Neuronal stem cell (in vitro differentiated cells): Measurements from ENCODE around the gene ARFGEF3.

Experiments
- DNase-seq: peaks from one replicate; pipeline ENCODE4 v3.0.0-alpha.2; 2013; ENCODE audit warnings: low spot score
- H2AFZ ChIP-seq: one replicate; pipeline ENCODE4 v1.6.1; 2013; ENCODE audit warnings: mild to moderate bottlenecking, low read length, inconsistent platforms
- H2AK5ac ChIP-seq: 2 replicates; pipeline ENCODE4 v1.6.1; 2013; ENCODE audit warnings: low read depth, mild to moderate bottlenecking, inconsistent platforms, low read length, moderate library complexity, mixed read lengths
- H2BK120ac ChIP-seq: 2 replicates; pipeline ENCODE4 v1.6.1; 2013; ENCODE audit warnings: low read depth, mild to moderate bottlenecking, inconsistent platforms, low read length, moderate library complexity, mixed read lengths
- H2BK12ac ChIP-seq: one replicate; pipeline ENCODE4 v1.6.1; 2013; ENCODE audit warnings: low read length, inconsistent platforms
- H2BK15ac ChIP-seq: 2 replicates; pipeline ENCODE4 v1.6.1; 2013; ENCODE audit warnings: mild to moderate bottlenecking, low read length, inconsistent platforms, mixed read lengths
- H2BK5ac ChIP-seq: one replicate; pipeline ENCODE4 v1.6.1; 2013; ENCODE audit warnings: inconsistent platforms, mild to moderate bottlenecking, low read length, moderate library complexity
- H3K14ac ChIP-seq: one replicate; pipeline ENCODE4 v1.6.1; 2013; ENCODE audit warnings: low read length, inconsistent platforms
- H3K18ac ChIP-seq: 2 replicates; pipeline ENCODE4 v1.6.1; 2013; ENCODE audit warnings: low read length, inconsistent platforms
- H3K23ac ChIP-seq: 2 replicates; pipeline ENCODE4 v1.6.1; 2013; ENCODE audit warnings: low read depth, mild to moderate bottlenecking, mixed read lengths, low read length, inconsistent platforms; ENCODE audit not compliant: poor library complexity
- H3K27ac ChIP-seq: replicated peaks from 3 replicates; pipeline ENCODE4 v1.5.1; 2013; ENCODE audit warnings: low read length, inconsistent platforms
- H3K27me3 ChIP-seq, 3 experiments: 2 replicates each; pipeline ENCODE4 v1.6.1; 2013; ENCODE audit warnings: low read length in 3 of 3, mild to moderate bottlenecking in 2 of 3, inconsistent platforms in 1 of 3, low read depth in 1 of 3, mixed read lengths in 1 of 3, moderate library complexity in 1 of 3; ENCODE audit not compliant: control insufficient read depth in 3 of 3, insufficient read depth in 3 of 3
- H3K36me3 ChIP-seq, 2 donors: replicated peaks in 1 of 2; 2 replicates each; pipeline ENCODE4 v1.6.1; 2013; ENCODE audit warnings: low read length in 2 of 2; ENCODE audit not compliant: control insufficient read depth in 2 of 2, insufficient read depth in 2 of 2
- H3K4ac ChIP-seq: 2 replicates; pipeline ENCODE4 v1.6.1; 2013; ENCODE audit warnings: inconsistent platforms, mild to moderate bottlenecking, low read length, moderate library complexity
- H3K4me1 ChIP-seq, 2 donors: 1 replicate in 1 of 2; 2 replicates in 1 of 2; pipeline ENCODE4 v1.6.1; 2013; ENCODE audit warnings: low read length in 2 of 2, low read depth in 1 of 2; ENCODE audit not compliant: control insufficient read depth in 2 of 2, insufficient read depth in 1 of 2
- H3K4me2 ChIP-seq: one replicate; pipeline ENCODE4 v1.6.1; 2013; ENCODE audit warnings: mild to moderate bottlenecking, low read length, inconsistent platforms; ENCODE audit not compliant: insufficient read depth, poor library complexity, severe bottlenecking
- H3K4me3 ChIP-seq, 2 donors: 2 replicates each; pipeline ENCODE4 v1.5.1; 2013; ENCODE audit warnings: low read length in 2 of 2, mild to moderate bottlenecking in 2 of 2, inconsistent platforms in 1 of 2, moderate library complexity in 1 of 2
- H3K79me1 ChIP-seq: one replicate; pipeline ENCODE4 v1.6.1; 2013; ENCODE audit warnings: low read depth, mild to moderate bottlenecking, inconsistent platforms, low read length, moderate library complexity
- H3K9ac ChIP-seq: one replicate; pipeline ENCODE4 v1.6.1; 2013; ENCODE audit warnings: mild to moderate bottlenecking, low read depth, low read length, inconsistent platforms; ENCODE audit not compliant: poor library complexity
- H3K9me3 ChIP-seq, 2 donors: replicated peaks in 1 of 2; 2 replicates each; pipeline versions ENCODE3 to v1.6.1; 2013; ENCODE audit warnings: low read length in 2 of 2, mild to moderate bottlenecking in 2 of 2, inconsistent platforms in 1 of 2, low read depth in 1 of 2, mixed read lengths in 1 of 2, moderate library complexity in 1 of 2; ENCODE audit not compliant: control insufficient read depth in 2 of 2, insufficient read depth in 1 of 2
- H4K8ac ChIP-seq: one replicate; pipeline ENCODE4 v1.6.1; 2013; ENCODE audit warnings: low read depth, mild to moderate bottlenecking, inconsistent platforms, low read length, moderate library complexity
- H4K91ac ChIP-seq: one replicate; pipeline ENCODE4 v1.6.1; 2013; ENCODE audit warnings: low read length, low read depth, mild to moderate bottlenecking, inconsistent platforms; ENCODE audit not compliant: poor library complexity
- WGBS, 2 donors: extraction: QIAGEN DNeasy Blood & Tissue Kit; methylation state at CpG; one replicate each; pipeline ENCODE4 v1.1.7; 2013; ENCODE audit warnings: missing lambda C conversion rate in 2 of 2, mixed read lengths in 1 of 2; ENCODE audit not compliant: insufficient read length in 2 of 2, insufficient replicate concordance in 1 of 2; ENCODE audit errors: extremely low coverage in 2 of 2; 5-methylcytosine and 5-hydroxymethylcytosine counted together

Gene ARFGEF3

GRCh38 chr6:138230221-138230620 is 68.5 kb downstream of the ARFGEF3 start:
- no peaks in the 10 kb centered on the region for H3K36me3 ChIP-seq
- H3K18ac ChIP-seq: no peak overlapping the region
- no peak overlapping the region for H3K14ac ChIP-seq
- H3K9ac ChIP-seq: no peak overlapping the region
- H2BK12ac ChIP-seq: no peak overlapping the region
- H3K27ac ChIP-seq: no peak overlapping the region
- no peak overlapping the region for H2AFZ ChIP-seq
- peaks cover 0 to 7% of the 10 kb centered on the region in 2 donors for H3K4me1 ChIP-seq
- H4K8ac ChIP-seq: no peak overlapping the region
- no peak for DNase-seq
- H3K9me3 ChIP-seq: no peaks in the 10 kb centered on the region
- no peak overlapping the region for H3K4ac ChIP-seq
- no peak overlapping the region for H3K4me3 ChIP-seq
- no peak overlapping the region for H3K23ac ChIP-seq
- no peak overlapping the region for H2BK15ac ChIP-seq
- H3K4me2 ChIP-seq: no peak overlapping the region
- H3K79me1 ChIP-seq: no peaks in the 10 kb centered on the region
- H4K91ac ChIP-seq: no peak overlapping the region
- H3K27me3 ChIP-seq: peaks cover 0 to under 1% (median 0%) of the 10 kb centered on the region in 3 experiments
- no peak overlapping the region for H2BK120ac ChIP-seq
- no peak overlapping the region for H2AK5ac ChIP-seq
- no peak overlapping the region for H2BK5ac ChIP-seq

GRCh38 chr6:138230759-138231380 is 69.1 kb downstream of the ARFGEF3 start:
- Histone ChIP-seq H2BK12ac (no peak overlapping the region), H3K23ac (no peak overlapping the region), H3K4me3 (no peak overlapping the region), H2BK15ac (no peak overlapping the region), H3K4me2 (no peak overlapping the region), H3K9ac (no peak overlapping the region), H3K18ac (no peak overlapping the region), H4K8ac (no peak overlapping the region), H3K79me1 (no peaks in the 10 kb centered on the region), H2AFZ (no peak overlapping the region), H3K27me3 (no peaks in the 10 kb centered on the region), H3K36me3 (no peaks in the 10 kb centered on the region), H2AK5ac (no peak overlapping the region), H2BK120ac (no peak overlapping the region), H3K4me1 (peaks cover 0 to 7% of the 10 kb centered on the region in 2 donors), H4K91ac (no peak overlapping the region), H3K9me3 (no peaks in the 10 kb centered on the region), H3K14ac (no peak overlapping the region), H2BK5ac (no peak overlapping the region), H3K27ac (no peak overlapping the region), H3K4ac (no peak overlapping the region)
- no CpG with 5 or more reads among the region's 3 CpGs for WGBS, 2 donors
- DNase-seq: no peak

GRCh38 chr6:138231381-138231886 is 69.7 kb downstream of the ARFGEF3 start:
- H3K27ac ChIP-seq: no peak overlapping the region
- no peak for DNase-seq
- no peak overlapping the region for H2AK5ac ChIP-seq
- H2BK120ac ChIP-seq: no peak overlapping the region
- H3K9ac ChIP-seq: no peak overlapping the region
- WGBS, 2 donors: no CpG with 5 or more reads among the region's 4 CpGs
- H3K18ac ChIP-seq: no peak overlapping the region
- H3K23ac ChIP-seq: no peak overlapping the region
- no peak overlapping the region for H2BK15ac ChIP-seq
- H2BK5ac ChIP-seq: no peak overlapping the region
- no peak overlapping the region for H4K8ac ChIP-seq
- H4K91ac ChIP-seq: no peak overlapping the region
- no peak overlapping the region for H3K4me3 ChIP-seq
- H3K27me3 ChIP-seq: no peaks in the 10 kb centered on the region
- no peaks in the 10 kb centered on the region for H3K9me3 ChIP-seq
- H3K4ac ChIP-seq: no peak overlapping the region
- no peaks in the 10 kb centered on the region for H3K79me1 ChIP-seq
- H2AFZ ChIP-seq: no peak overlapping the region
- peaks cover 0 to 7% of the 10 kb centered on the region in 2 donors for H3K4me1 ChIP-seq
- no peak overlapping the region for H3K14ac ChIP-seq
- H2BK12ac ChIP-seq: no peak overlapping the region
- no peaks in the 10 kb centered on the region for H3K36me3 ChIP-seq
- no peak overlapping the region for H3K4me2 ChIP-seq

DNA sequence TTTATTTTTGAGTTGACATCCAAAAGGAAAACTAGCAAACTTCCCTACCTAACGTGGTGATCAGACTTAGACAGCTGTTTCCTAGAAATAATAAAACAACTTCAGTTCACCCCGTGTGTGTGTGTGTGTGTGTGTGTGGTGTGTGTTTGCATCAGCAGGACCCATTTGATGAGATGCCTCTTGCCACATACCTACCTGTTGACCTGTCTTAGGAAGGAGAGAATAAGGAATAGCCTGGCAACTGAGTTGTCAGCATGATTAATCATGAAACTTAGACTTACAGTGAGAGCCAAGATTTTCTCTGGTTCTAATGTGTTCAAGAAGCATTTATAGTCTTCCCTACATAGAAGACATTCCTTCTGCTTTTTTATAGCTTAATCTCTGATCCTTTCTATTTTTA is 72.6 kb downstream of the ARFGEF3 start:
- no peak overlapping the region for H2BK5ac ChIP-seq
- H3K4me2 ChIP-seq: no peak overlapping the region
- H3K79me1 ChIP-seq: no peaks in the 10 kb centered on the region
- H3K36me3 ChIP-seq: no peaks in the 10 kb centered on the region
- no peak overlapping the region for H3K4me3 ChIP-seq
- H2BK15ac ChIP-seq: no peak overlapping the region
- no peak overlapping the region for H2BK120ac ChIP-seq
- H3K23ac ChIP-seq: no peak overlapping the region
- H3K18ac ChIP-seq: no peak overlapping the region
- no peaks in the 10 kb centered on the region for H3K9me3 ChIP-seq
- H3K27me3 ChIP-seq: no peaks in the 10 kb centered on the region
- WGBS, 2 donors: no CpG with 5 or more reads among the region's 2 CpGs
- no peak overlapping the region for H4K8ac ChIP-seq
- H4K91ac ChIP-seq: no peak overlapping the region
- no peak for DNase-seq
- peaks cover 0 to 4% of the 10 kb centered on the region in 2 donors for H3K4me1 ChIP-seq
- no peak overlapping the region for H2BK12ac ChIP-seq
- H3K14ac ChIP-seq: no peak overlapping the region
- H2AK5ac ChIP-seq: no peak overlapping the region
- H3K9ac ChIP-seq: no peak overlapping the region
- H2AFZ ChIP-seq: no peak overlapping the region
- H3K27ac ChIP-seq: no peak overlapping the region
- no peak overlapping the region for H3K4ac ChIP-seq
